Loucy (cell line): ENCODE data around the gene AIG1.

Experiments used
- H2AFZ ChIP-seq: fragments of 200-600 bp; sonication (generic); 2 replicates; pipeline ENCODE4 v1.6.0; 2016; ENCODE audit warnings: antibody characterized with exemption, mild to moderate bottlenecking, low read length, moderate library complexity
- H3F3A ChIP-seq: fragments of 200-600 bp; 2 replicates; pipeline ENCODE4 v1.6.0; 2016; ENCODE audit warnings: antibody characterized with exemption, low read depth, mild to moderate bottlenecking
- H3K27me3 ChIP-seq: fragments of 200-600 bp; sonication (generic); 2 replicates; pipeline ENCODE4 v1.6.1; 2014; ENCODE audit warnings: low read length, mild to moderate bottlenecking; ENCODE audit not compliant: insufficient read depth, poor library complexity, severe bottlenecking
- H3K36me3 ChIP-seq: fragments of 200-600 bp; sonication (generic); 2 replicates; pipeline ENCODE4 v1.6.1; 2016; ENCODE audit warnings: low read length; ENCODE audit not compliant: insufficient read depth
- H3K4me1 ChIP-seq: fragments of 200-600 bp; sonication (generic); 2 replicates; pipeline ENCODE4 v1.5.1; 2014; ENCODE audit warnings: low read length, mild to moderate bottlenecking; ENCODE audit not compliant: insufficient read depth, poor library complexity, severe bottlenecking
- H3K4me2 ChIP-seq: fragments of 200-600 bp; sonication (generic); 2 replicates; pipeline ENCODE4 v1.6.0; 2014; ENCODE audit warnings: antibody characterized with exemption, low read length, low read depth, mild to moderate bottlenecking; ENCODE audit not compliant: poor library complexity, severe bottlenecking
- H3K4me3 ChIP-seq: fragments of 200-600 bp; sonication (generic); 2 replicates; pipeline ENCODE4 v1.5.1; 2014; ENCODE audit warnings: low read length, mild to moderate bottlenecking, mixed read lengths; ENCODE audit not compliant: poor library complexity, severe bottlenecking
- H3K79me2 ChIP-seq: fragments of 200-600 bp; sonication (generic); 2 replicates; pipeline ENCODE4 v1.6.1; 2014; ENCODE audit warnings: low read length; ENCODE audit not compliant: insufficient read depth
- H3K9ac ChIP-seq: fragments of 200-600 bp; sonication (generic); 2 replicates; pipeline ENCODE4 v1.6.0; 2014; ENCODE audit warnings: mild to moderate bottlenecking, low read depth, low read length, moderate library complexity; ENCODE audit not compliant: poor library complexity, severe bottlenecking
- H3K9me2 ChIP-seq: fragments of 200-600 bp; sonication (generic); replicated peaks from 2 replicates; pipeline ENCODE4 v1.6.1; 2016; ENCODE audit warnings: low read depth, low read length, mixed read lengths
- H3K9me3 ChIP-seq: fragments of 200-600 bp; sonication (generic); 2 replicates; pipeline ENCODE4 v1.6.1; 2014; ENCODE audit warnings: mild to moderate bottlenecking, antibody characterized with exemption, low read length, low read depth; ENCODE audit not compliant: insufficient read depth
- H4K20me1 ChIP-seq: fragments of 200-600 bp; sonication (generic); 2 replicates; pipeline ENCODE4 v1.6.0; 2014; ENCODE audit warnings: antibody characterized with exemption, low read length, mild to moderate bottlenecking; ENCODE audit not compliant: insufficient read depth, poor library complexity, severe bottlenecking
- CTCF ChIP-seq: fragments of 200-600 bp; sonication (generic); conservative IDR thresholded peaks from 2 replicates; pipeline ENCODE4 v1.5.1; 2014; ENCODE audit warnings: mild to moderate bottlenecking, antibody characterized with exemption, low read length
- EZH2phosphoT487 ChIP-seq: fragments of 200-600 bp; IDR thresholded peaks from 2 replicates; pipeline ENCODE4 v1.6.1; 2018; ENCODE audit warnings: antibody characterized with exemption, mild to moderate bottlenecking, moderate library complexity, borderline replicate concordance

Gene AIG1

GRCh38 chr6:143375022-143375585 is 314.4 kb downstream of the AIG1 start:
- Histone ChIP-seq H3K9ac (no peak overlapping the region), H4K20me1 (no peaks in the 10 kb centered on the region), H3K79me2 (no peaks in the 10 kb centered on the region), H3K4me3 (no peak overlapping the region), H2AFZ (no peak overlapping the region), H3K9me2 (no peaks in the 10 kb centered on the region), H3K4me1 (no peaks in the 10 kb centered on the region), H3K9me3 (no peaks in the 10 kb centered on the region), H3K27me3 (no peaks in the 10 kb centered on the region), H3K36me3 (no peaks in the 10 kb centered on the region), H3F3A (no peaks in the 10 kb centered on the region), H3K4me2 (no peak overlapping the region)
- no peak for TF ChIP-seq CTCF
- TF ChIP-seq EZH2phosphoT487 = no peak

GRCh38 chr6:143376375-143376774 is 315.7 kb downstream of the AIG1 start:
- H3K4me1 ChIP-seq = no peaks in the 10 kb centered on the region
- no peak overlapping the region for H3K4me3 ChIP-seq
- H3K36me3 ChIP-seq = no peaks in the 10 kb centered on the region
- H3K9me2 ChIP-seq = no peaks in the 10 kb centered on the region
- no peak overlapping the region for H3K4me2 ChIP-seq
- no peaks in the 10 kb centered on the region for H3K79me2 ChIP-seq
- H3F3A ChIP-seq = no peaks in the 10 kb centered on the region
- no peak overlapping the region for H2AFZ ChIP-seq
- no peak overlapping the region for H3K9ac ChIP-seq
- no peaks in the 10 kb centered on the region for H3K9me3 ChIP-seq
- TF ChIP-seq CTCF (no peak), EZH2phosphoT487 (no peak)
- H3K27me3 ChIP-seq = no peaks in the 10 kb centered on the region
- H4K20me1 ChIP-seq = no peaks in the 10 kb centered on the region

GRCh38 chr6:143376861-143377260 is 316.2 kb downstream of the AIG1 start:
- TF ChIP-seq EZH2phosphoT487 (no peak), CTCF (no peak)
- Histone ChIP-seq H3F3A (no peaks in the 10 kb centered on the region), H3K4me3 (no peak overlapping the region), H3K36me3 (no peaks in the 10 kb centered on the region), H4K20me1 (no peaks in the 10 kb centered on the region), H3K4me1 (no peaks in the 10 kb centered on the region), H3K9ac (no peak overlapping the region), H3K27me3 (no peaks in the 10 kb centered on the region), H3K9me3 (no peaks in the 10 kb centered on the region), H2AFZ (no peak overlapping the region), H3K4me2 (no peak overlapping the region), H3K79me2 (no peaks in the 10 kb centered on the region), H3K9me2 (no peaks in the 10 kb centered on the region)
